ENCODE measurements around the gene PDGFRB.

- TF ChIP-seq, protein P1, sequence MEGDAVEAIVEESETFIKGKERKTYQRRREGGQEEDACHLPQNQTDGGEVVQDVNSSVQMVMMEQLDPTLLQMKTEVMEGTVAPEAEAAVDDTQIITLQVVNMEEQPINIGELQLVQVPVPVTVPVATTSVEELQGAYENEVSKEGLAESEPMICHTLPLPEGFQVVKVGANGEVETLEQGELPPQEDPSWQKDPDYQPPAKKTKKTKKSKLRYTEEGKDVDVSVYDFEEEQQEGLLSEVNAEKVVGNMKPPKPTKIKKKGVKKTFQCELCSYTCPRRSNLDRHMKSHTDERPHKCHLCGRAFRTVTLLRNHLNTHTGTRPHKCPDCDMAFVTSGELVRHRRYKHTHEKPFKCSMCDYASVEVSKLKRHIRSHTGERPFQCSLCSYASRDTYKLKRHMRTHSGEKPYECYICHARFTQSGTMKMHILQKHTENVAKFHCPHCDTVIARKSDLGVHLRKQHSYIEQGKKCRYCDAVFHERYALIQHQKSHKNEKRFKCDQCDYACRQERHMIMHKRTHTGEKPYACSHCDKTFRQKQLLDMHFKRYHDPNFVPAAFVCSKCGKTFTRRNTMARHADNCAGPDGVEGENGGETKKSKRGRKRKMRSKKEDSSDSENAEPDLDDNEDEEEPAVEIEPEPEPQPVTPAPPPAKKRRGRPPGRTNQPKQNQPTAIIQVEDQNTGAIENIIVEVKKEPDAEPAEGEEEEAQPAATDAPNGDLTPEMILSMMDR (IDR thresholded peaks at IDR 0.05) = no peak
- TF ChIP-seq POLR2A (IDR thresholded peaks at IDR 0.05) = no peak
Observed at GRCh38 chr5:150078802-150079689, 76.6 kb downstream of the PDGFRB start.
